GM18517 (cell line): ENCODE results near the gene AMFR.

Experiments used
- ATAC-seq: cut with Tn5 transposase; IDR thresholded peaks from one replicate; pipeline ENCODE4 v1.9.1; 2021; ENCODE audit warnings: mild to moderate bottlenecking, moderate library complexity; ENCODE audit not compliant: unreplicated experiment

AMFR gene

DNA sequence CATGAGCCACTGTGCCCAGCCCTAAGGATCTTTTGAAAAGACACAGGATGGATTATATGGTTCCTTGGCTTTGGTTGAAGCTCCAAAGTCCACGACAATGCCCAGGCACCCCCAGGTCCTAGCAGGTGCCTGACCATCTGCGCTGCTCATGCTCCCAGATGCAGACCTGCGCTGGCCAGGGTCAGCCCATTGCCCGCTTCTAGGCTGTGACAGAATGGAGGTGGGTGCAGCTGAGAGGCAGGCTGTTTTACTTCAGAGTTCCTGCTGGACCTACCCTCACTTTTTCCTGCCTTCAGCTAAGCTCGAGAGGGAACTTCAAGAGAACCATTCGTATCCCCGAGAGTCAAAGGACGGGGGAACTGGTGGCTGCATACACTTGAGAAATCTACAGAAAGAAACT, 60.5 kb downstream of the AMFR start:
- ATAC-seq, result no peak

DNA sequence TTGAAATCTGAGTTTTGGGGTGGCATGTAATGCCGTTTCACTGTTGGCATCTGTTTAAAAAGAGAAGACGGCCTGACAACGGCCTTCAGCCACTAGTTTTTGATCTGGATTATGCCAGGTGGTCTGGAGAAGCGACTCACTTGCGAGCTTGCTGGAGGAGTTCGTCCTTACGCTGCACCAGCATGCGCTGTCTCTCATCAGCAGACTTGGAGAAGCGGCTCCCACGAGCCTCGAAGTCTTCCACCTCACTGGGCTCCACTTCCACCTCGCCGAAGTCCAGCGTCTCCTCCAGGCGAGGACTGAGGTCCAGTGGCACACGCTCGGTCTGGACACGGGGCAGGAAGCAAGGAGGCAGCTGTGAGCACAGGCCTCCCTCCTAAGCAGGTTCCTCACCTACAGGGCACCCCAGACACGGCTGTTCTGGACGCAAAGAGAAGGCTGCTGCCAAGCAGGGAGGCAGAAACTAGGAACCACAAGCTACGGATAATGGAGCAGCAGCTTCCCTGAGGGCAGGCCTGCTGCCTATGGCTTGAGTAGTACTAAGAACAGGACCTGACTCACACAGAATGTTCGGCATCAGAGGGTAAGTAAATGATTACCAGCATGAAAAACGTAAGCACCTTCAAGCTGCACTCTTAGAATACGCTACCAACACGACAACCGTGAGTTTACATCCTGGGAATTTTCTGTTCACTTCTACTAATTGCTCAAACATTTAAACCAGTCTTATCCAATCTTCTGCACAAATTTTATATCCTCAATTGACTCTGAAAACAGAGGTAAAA, 61.4 kb downstream of the AMFR start:
- ATAC-seq, result no peak

DNA sequence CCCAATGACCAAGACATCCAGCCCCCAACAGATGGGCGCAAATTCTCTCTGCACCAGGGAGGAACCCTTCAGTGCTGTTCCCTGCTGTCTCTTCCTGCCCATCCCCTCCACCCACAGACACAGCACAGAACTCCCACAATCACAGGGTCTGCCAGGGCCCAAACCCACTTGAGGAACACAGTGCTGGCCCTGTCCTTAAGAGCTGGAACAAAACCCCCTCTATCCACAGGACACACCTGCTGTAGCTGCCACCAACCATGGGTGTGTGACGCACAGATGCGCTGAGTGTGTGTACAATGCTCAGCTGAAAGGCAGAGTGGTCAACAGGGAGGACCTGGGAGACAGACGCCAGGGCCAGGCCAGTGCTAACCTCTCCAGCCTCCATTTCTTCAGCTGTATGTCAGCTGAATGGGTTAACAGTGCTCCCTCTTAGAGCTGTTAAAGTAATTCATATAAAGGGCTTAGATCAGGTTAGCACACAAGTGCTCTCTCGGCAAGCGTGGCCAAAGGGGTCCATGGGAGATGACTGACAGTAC, 62.1 kb downstream of the AMFR start:
- ATAC-seq, result no peak

DNA sequence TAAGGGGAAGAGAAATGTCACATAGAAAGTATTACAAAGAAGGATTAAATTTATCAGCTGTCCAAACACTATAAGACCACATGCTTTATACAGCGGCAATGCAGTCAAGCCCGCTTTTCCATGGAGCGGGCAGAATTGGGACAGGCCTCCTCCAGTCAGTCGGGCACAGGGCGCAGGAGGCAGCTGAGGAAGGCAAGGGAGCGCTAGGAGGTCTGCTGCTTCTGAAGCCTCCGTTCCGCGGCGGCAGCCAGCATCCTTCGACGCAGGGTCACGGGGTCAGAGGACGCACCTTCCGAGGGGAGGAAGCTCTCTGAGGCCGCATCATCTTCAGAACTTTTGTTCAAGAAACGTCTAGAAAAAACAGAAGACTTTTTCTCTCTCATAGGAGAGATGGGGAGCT, 62.6 kb downstream of the AMFR start:
- no peak for ATAC-seq

DNA sequence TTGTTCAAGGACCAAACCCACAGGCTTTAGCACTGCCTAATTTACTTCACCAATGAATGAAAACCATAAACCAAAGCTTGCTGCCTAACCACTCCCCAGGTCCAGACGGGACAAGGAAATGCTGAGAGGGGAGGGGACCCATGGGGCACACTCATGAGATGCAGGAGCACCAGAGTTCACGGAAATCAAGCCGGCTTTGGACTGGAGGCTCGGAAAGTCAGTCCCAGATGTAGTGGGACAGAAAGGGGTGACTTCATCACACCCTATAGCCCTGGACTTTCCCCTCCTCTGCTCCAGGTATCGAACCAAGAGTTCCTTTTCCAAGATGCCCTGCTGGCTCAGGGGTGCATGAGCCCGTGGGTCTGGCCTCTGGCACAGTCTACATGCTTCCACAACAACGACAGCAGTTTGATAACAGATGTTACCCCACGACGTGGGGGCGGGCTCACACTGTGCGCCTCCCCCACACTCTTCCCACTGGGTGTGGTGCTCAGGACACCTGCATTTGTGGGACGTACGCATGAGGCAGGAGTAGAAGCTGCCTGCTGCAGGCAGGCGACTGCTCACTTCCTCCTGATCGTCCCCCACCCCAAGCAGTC, 63.2 kb downstream of the AMFR start:
- no peak for ATAC-seq

DNA sequence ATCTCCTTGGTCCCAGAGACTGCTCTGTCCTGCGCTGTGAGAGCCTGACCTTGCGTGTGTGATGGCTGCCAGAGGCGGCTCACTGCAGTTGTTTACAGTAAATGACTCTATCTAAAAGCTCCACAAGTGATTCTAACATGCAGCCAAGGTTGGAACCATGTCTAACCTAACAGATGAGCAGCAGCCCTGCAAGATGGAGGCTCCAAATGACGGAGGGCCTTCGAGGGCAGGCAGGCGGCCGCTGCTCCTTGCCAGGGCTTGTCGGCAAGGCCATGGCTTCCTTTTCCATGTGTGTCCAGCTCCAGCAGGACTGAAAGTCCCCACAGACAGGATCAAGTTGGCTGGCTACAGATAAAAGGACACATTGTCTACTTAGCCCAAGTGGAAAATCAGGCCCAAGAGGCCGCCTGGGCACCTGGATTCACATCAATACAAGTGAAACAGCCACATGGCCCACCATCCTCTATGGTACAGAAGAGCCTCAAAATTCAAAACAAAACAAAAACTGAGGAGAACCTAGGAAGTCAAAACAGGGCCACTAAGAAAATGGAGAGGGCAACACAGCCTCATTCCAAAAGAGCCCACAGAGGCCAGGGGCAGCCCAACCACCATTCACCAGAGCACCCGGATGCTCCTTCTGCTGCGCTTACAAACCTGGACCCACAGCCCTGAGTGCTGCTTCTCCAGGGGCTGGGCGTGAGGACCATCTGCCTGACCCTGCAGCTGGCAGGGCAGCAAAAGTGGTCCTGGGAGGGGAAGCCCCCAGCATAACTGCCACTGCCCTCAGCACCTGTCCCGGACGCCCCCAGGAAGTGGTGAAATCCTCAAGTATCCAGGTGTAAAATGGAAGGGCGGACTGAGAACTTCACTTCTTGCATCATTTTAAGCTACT, 65.0 kb downstream of the AMFR start:
- ATAC-seq, result no peak

DNA sequence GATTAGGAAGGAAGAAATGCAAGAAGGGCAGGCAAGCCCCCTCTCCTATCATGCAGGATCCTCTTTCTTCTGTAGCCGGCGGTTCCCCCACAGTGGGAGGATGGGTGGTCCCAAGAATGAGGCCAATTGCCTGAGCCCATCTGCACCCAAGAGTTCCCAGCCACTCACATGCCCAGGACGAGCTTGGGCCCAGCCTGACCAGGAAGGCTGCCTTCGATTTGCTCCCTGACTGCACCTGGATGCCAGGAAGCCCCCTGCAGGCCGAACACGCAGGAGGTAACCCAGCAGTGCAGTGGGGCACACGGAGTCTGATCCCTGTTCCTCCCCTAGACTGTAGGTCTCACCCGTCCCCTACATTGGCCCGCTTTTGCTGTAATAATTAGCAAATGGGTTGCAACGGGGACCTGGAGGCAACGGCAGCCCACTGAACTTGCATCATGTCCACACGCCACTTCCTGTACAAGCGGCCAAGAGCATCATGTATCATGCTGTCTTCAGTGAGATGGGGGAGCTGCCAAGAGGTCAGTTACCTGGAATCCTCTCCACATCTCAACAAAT, 67.5 kb downstream of the AMFR start:
- no peak for ATAC-seq

DNA sequence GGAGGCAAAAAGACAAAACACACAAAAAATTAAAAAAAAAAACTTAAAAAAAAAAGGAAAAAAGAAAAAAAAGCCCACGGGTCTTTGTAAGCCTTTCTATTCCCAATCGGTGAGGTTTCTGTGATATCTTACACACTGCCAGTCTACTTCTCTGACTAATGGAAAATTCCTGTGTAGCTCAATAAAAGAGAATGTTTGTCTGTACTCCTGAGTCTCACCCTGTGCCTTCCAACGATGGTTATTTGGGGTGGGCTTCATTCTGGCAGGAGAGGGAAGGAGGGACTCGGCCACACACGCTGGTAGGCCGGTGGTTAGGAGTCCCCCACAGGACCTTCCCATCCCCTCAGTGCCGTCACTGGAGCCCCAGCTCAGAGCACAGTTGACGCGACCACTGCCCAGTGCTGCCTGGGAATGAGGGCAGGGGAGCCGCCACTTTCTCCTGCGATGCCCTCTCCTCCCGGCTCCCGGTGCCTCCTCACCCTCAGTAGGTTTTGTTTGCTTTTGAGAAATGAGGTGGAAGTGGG, 68.0 kb downstream of the AMFR start:
- ATAC-seq, result no peak

DNA sequence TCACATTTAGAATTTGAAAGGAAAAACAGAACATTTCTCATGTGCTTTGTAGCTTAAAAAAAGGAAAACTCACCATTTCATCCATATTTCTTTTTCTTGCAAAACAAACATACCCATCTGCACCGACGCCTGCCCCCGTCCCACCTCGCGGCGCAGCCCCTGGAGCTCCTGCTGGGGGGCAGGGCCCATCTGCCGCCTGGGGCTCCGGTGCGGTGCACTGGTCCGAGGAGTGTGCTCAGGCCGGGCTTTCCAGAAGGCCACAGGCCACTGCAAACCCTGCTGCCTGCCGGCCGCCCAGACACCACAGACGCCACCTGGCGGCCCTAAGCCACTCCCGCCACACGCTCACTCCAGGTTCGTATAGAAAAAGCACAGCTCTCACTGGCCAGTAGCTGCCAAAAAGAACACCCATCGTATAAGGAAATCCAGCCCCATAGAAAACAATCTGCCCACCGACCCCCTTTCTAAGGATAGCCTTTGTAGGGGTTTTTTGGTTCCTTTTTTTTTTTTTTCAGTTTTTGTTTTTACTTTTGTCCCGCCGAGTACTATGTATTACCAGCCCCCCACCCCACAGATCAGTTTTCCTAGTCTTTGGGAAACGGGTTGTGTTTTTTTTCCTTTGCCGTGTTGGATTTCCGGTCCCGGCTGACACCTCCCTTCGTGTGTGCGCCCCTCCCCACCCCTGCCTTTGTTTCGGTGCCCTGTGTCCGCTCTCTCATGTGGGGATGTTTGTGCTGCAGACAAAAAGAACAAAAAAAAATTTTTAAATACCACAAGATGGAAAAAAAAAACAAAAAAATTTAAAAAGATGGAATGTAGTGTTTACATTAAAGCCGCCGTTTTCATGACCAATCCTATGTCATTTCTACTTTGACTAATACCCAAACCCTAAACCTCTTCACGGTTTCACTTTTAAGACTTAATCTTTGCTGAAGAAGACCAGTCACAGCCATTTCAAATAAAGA, 68.8 kb downstream of the AMFR start:
- ATAC-seq, result peak; percentile 89

DNA sequence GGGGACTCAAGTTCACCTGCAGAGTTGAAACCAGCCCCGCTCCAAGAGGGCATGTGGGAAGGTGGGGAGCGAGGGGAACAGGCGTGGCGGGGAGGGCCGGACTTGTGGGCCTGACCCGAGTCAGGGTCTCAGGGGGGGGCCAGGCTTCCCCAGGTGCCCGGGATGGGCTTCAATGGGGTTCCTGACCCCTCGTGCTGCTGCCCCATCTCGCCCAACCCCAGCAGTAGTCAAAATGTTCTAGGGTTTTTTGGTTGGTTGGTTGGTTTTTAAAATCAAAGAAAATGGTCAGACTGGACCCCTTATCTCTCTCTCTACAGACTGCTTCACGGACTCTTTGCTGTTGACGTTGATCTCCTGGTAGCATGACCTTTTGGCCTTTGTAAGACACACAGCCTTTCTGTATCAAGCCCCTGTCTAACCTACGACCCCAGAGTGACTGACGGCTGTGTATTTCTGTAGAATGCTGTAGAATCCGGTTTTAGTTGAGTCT, 69.5 kb downstream of the AMFR start:
- ATAC-seq, result no peak

DNA sequence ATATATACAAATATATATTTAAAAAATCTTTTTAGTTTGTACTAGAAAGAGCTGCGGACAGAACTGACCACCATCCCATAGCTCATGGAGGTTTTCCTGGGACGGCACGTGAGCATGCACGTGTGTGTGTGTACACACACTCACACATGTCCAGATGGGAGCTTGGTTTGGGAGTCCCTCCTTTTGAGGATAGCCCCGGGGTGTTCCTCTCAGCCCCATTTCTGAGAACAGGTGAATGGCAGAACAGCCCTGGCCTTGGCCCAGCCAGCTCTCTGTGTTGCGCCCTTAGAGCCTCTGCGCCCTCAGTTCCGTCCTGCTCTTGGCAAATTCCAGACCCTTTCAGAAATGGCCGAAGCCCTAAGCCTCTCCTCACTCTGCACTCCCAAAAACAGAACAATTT, 70.1 kb downstream of the AMFR start:
- no peak for ATAC-seq

DNA sequence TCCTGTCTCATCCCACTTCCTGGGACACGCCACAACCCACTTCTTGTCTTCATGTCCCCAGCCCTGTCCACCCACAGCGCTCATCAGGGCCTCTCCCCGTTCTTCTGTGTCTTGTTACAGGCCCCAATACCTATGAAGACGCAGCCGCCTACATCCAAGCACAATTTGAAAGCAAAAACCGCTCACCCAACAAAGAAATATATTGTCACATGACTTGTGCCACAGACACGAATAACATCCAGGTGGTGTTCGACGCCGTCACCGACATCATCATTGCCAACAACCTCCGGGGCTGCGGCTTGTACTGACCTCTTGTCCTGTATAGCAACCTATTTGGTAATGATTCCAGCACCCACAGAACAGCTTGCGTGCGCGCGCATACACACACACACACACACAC, 70.6 kb downstream of the AMFR start:
- ATAC-seq, result no peak

DNA sequence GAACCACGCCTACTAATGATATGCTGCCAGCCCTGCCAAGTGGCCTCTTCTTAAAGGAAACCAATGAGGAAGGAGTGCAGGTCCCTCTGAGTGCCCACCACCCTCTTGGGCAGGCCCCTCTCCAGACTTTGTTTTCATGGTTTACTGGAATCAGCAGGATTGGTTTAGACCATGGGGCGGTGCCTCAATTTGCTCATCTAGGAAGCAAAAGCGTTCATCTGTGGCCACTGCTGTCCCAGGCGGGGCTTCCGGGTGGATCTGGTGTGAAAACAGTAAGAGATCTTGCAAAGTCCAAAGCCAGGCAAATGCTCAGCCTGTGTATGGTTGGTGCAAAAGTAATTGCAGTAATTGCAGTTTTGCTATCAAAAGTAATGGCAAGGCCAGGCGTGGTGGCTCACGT, 71.3 kb downstream of the AMFR start:
- ATAC-seq, result no peak

DNA sequence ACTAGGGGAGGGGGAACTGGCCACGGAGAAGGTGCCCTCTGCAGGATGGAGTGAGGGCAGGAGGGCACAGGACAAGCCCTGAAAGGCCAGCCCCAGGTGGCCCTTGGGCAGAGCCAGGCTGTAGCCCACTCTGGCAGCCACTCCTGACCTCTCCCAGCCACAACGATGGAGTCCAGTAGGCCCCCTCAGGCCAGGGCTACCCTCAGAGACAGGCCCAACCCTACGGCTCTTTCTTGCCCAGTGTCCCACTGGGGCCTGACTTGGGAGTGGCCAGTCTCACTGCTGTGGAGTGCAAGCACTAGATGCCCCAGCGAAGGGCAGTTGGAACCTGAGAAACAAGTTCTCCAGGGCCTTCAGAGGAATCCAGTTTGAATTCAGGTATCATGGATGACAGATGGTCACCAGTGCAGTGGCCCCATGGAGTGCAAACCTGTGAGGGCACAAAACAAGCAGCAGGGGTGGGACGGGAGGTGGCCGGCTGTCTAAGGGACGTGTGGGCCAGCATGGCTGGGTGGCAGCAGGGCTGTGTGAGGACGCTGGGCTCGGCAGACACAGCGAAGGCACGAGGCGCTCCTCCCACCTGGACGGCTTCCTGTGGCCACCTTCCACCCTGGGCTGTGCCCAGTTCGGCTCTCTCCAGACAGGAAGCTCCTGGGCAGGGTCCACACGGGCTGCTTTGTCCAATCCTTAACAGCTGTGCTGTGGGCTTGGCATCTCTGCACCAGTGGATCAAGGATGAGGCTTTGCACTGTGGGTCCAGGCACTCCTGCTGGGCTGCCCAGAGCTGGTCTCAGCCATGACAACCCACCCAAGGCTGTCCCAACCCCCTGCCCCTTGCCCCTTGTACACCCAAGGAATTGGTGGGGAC, 72.1 kb downstream of the AMFR start:
- ATAC-seq, result no peak

DNA sequence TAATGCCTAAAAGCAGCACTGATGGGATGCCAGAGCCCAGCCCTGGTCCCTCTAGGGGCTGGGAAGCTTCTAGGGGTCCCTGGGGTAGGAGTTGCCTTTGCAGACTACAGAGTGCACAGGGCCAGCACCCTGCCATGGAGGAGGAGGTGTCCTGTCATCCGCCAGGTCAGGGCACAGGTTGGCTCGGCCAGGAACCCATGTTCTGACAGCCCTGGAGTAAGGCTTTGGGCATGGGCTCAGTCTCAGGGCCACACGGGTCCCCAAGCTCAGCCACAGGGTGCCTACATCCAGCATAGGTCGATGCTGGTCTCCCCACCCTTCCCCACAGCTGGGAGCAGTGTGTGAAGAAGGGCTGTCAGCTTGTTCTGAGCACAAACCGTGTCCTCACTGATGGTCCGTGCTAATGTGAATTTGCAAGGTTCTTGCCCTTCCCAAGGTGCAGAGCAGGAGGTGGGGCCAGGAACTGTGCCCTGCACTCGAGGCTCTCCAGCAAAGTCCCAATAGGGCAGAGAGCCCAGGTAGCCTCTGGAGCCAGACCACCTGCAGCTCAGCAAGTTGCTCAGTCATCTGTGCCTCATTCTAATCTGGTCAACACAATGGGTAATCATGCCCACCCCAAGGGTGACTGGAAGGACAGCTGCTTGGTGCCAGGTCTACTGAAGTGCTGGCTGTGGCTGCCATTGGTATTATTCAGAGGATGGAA, 72.8 kb downstream of the AMFR start:
- no peak for ATAC-seq

DNA sequence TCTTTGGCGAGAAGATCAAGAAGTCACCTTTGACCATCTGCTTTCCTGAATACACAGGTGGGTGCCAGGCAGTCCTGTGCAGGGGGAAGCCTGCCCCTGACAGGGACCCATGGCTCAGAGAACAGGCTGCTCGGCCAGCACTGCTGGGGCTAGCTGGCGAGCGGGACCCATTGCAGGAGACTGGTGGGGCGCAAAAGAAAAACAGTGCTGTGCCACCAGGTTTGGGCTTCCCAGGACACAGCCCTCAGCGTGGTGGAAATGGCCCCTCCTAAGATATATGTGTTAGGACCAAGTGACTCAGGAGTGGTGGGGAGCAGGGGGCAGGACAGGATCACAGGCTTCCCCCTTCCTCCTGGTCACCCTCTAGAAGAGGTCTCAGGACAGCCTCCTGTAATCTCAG, 73.9 kb downstream of the AMFR start:
- ATAC-seq, result no peak

DNA sequence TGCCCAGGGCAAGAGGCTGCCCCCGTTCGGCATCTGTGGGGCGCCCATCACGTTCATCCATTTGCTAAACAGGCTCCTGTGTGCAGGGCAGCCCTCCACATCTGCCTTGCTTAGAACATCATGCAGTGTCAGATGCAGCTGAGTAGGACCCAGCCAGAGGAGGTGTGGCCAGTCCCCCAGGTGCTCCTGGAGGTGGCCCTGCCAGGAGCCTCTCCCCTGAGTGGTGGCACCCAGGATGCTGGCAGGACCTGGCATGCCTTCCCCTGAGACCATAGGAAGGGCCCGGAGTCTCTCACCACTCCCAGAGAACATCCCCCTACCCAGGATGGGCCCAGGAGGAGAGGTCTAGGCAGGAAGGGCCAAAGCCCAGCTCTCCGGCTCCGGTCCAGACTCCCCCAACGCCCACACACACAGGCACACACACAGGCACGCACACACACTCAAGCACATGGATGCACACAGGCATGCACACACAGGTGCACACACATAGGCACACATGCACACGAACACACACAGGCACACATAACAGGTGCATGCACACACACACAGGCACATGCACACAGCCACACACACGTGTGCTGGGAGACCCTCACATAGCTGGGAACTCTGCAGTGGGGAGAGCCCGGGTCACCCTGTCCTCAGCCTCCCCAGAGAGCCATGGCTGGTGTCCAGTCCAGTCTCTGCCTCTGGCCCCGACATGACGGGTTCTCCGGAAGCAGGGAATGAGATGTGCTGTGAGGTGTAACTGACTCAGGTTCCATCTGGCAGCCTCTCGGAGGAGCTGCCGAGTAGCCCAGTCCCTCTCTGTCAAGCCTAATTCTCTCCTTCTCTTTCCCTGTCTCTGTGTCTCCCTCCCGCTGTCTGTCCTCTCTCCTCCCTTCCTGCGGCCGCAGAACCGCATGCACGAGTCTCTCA, 74.6 kb downstream of the AMFR start:
- no peak for ATAC-seq
